Activated CD8-positive, alpha-beta memory T cell treated with anti-CD3 and anti-CD28 coated beads, Interleukin-2, amount 10 ng/mL, durations not matched to agents 7 days and 5 days (primary cell): ENCODE measurements around the gene S100A3. TPM values are rescaled to one million over a fixed set of nuclear protein-coding genes. Genes with fewer than 3 reads are reported as not detected.

Experiments
- ATAC-seq: fragments of 150-1000 bp; cut with Tn5 transposase; one replicate; pipeline ENCODE4 v1.10.0; 2021; ENCODE audit warnings: moderate library complexity
- CTCF ChIA-PET: fragments of 350-600 bp; sonication (Branson Sonifier 250); formaldehyde crosslinking; loops from one replicate; lab custom pipeline; 2021; ENCODE audit warnings: antibody characterized with exemption; lab: Charles Lee
- DNase-seq: peaks from one replicate; pipeline ENCODE4 v3.0.0-alpha.2; 2020
- H3K27ac Mint-ChIP-seq: one replicate; pipeline ENCODE4 v1.8.0; 2021; ENCODE audit warnings: mild to moderate bottlenecking, mixed read lengths
- H3K27me3 Mint-ChIP-seq: one replicate; pipeline ENCODE4 v1.8.0; 2021; ENCODE audit warnings: mixed read lengths
- H3K36me3 Mint-ChIP-seq: one replicate; pipeline ENCODE4 v1.8.0; 2021; ENCODE audit warnings: mild to moderate bottlenecking, mixed read lengths
- H3K4me1 Mint-ChIP-seq: one replicate; pipeline ENCODE4 v1.8.0; 2021; ENCODE audit warnings: mixed read lengths
- H3K4me3 Mint-ChIP-seq: one replicate; pipeline ENCODE4 v1.8.0; 2021; ENCODE audit warnings: mild to moderate bottlenecking, moderate library complexity, mixed read lengths
- H3K9me3 Mint-ChIP-seq: one replicate; pipeline ENCODE4 v1.8.0; 2022; ENCODE audit warnings: low read depth, mixed read lengths
- total RNA-seq, 2 experiments: library from RNA; stranded (reverse); gene quantifications; one replicate each; pipeline ENCODE4 v1.2.3, GENCODE V29; 2021

S100A3 gene
- total RNA-seq, 2 experiments from 2014 or later, result not detected

GRCh38 chr1:153506831-153507413, 42.1 kb downstream of the S100A3 start:
- H3K4me1 Mint-ChIP-seq, result peaks cover 14% of the 10 kb centered on the region
- H3K36me3 Mint-ChIP-seq, result no peaks in the 10 kb centered on the region
- H3K4me3 Mint-ChIP-seq, result no peak overlapping the region
- CTCF ChIA-PET, result interaction anchor here (8.8 kb wide), 1 partner anchor 64 kb away, joined by 167 read pairs; no protein-coding TSS in a partner anchor
- no peak overlapping the region for H3K27ac Mint-ChIP-seq
- H3K27me3 Mint-ChIP-seq, result peaks cover 2% of the 10 kb centered on the region
- H3K9me3 Mint-ChIP-seq, result no peaks in the 10 kb centered on the region
- DNase-seq, result no peak
- no peak for ATAC-seq

DNA sequence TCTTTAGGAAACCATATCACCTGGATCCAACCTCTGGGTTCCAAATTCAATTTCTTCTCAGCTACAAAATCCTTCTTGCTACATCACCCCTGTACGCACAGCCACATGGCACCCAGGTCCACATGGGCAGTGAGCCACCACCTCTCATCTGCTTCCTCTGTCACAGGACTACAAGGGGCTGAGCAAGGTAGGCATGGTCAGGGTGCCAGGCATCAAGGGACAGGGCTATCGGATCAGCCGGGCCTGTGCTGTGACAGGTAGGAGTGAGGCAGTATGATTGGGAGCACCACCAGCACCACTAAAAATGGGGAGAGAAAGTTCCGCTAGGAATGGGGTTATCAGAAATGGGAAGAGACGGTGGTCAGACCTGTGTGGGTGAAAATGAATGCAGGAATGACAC, 42.7 kb downstream of the S100A3 start:
- no peak for ATAC-seq
- CTCF ChIA-PET, result interaction anchor here (8.8 kb wide), 1 partner anchor 64 kb away, joined by 167 read pairs; no protein-coding TSS in a partner anchor
- Mint-ChIP-seq H3K9me3 (no peaks in the 10 kb centered on the region), H3K4me1 (peaks cover 13% of the 10 kb centered on the region), H3K4me3 (no peak overlapping the region), H3K27me3 (peaks cover 5% of the 10 kb centered on the region), H3K36me3 (no peaks in the 10 kb centered on the region), H3K27ac (no peak overlapping the region)
- no peak for DNase-seq

- Mint-ChIP-seq H3K27ac (no peak overlapping the region), H3K9me3 (no peaks in the 10 kb centered on the region), H3K36me3 (no peaks in the 10 kb centered on the region), H3K4me3 (no peak overlapping the region), H3K27me3 (peaks cover 5% of the 10 kb centered on the region), H3K4me1 (peaks cover 5% of the 10 kb centered on the region)
- CTCF ChIA-PET, result no interaction called here
- DNase-seq, result peak; percentile 22
- no peak for ATAC-seq
Measured at GRCh38 chr1:153505576-153505975, 43.5 kb downstream of the S100A3 start.

- Mint-ChIP-seq H3K36me3 (no peaks in the 10 kb centered on the region), H3K4me3 (no peak overlapping the region), H3K27me3 (peaks cover 19% of the 10 kb centered on the region), H3K9me3 (no peaks in the 10 kb centered on the region), H3K27ac (no peak overlapping the region), H3K4me1 (no peaks in the 10 kb centered on the region)
- ATAC-seq (no peak), DNase-seq (no peak)
- CTCF ChIA-PET, result no interaction called here
Measured at GRCh38 chr1:153503766-153504165, 45.3 kb downstream of the S100A3 start.

- no peak for DNase-seq
- no peak overlapping the region for H3K27ac Mint-ChIP-seq
- no peak overlapping the region for H3K4me3 Mint-ChIP-seq
- H3K27me3 Mint-ChIP-seq, result peaks cover 34% of the 10 kb centered on the region
- no peak for ATAC-seq
- H3K36me3 Mint-ChIP-seq, result no peaks in the 10 kb centered on the region
- H3K9me3 Mint-ChIP-seq, result no peaks in the 10 kb centered on the region
- no peaks in the 10 kb centered on the region for H3K4me1 Mint-ChIP-seq
- CTCF ChIA-PET, result interaction anchor here (1.8 to 8.2 kb wide), 2 partner anchors 12 to 146 kb away, joined by 8 to 126 read pairs; no protein-coding TSS in a partner anchor
Measured at GRCh38 chr1:153498746-153499145, 50.3 kb downstream of the S100A3 start.

Other genes with a start within 250 kb of the S100A3 start
- gene PGLYRP3, start 236.3 kb downstream of the S100A3 start, total RNA-seq, result not detected
- gene PGLYRP4, start 200.4 kb downstream of the S100A3 start, total RNA-seq, result not detected
- gene S100A9, start 191.4 kb downstream of the S100A3 start, total RNA-seq, result not detected
- gene S100A12, start 173.6 kb downstream of the S100A3 start, total RNA-seq, result not detected
- gene S100A8, start 158.2 kb downstream of the S100A3 start, total RNA-seq, result not detected
- gene S100A7A, start 132.7 kb downstream of the S100A3 start, total RNA-seq, result not detected
- not detected for gene S100A7, start 88.6 kb downstream of the S100A3 start, total RNA-seq
- gene S100A6, start 13.3 kb downstream of the S100A3 start, total RNA-seq, result 100 to 1,000 TPM; 386 to 543 TPM
- gene S100A5, start 8.3 kb downstream of the S100A3 start, total RNA-seq, result 1 to 10 TPM; 1.6 to 3.0 TPM
- 100 to 1,000 TPM; 898 to 906 TPM for gene S100A4, start 3.5 kb downstream of the S100A3 start, total RNA-seq
- gene S100A2, start 16.6 kb upstream of the S100A3 start, total RNA-seq, result under 1 TPM; 0.50 to 0.96 TPM
- gene S100A16, start 63.9 kb upstream of the S100A3 start, total RNA-seq, result not detected
- gene S100A14, start 67.1 kb upstream of the S100A3 start, total RNA-seq, result not detected
- gene S100A13, start 78.2 kb upstream of the S100A3 start, total RNA-seq, result 1 to 10 TPM; 6.0 to 7.0 TPM
- not detected for gene S100A1, start 79.2 kb upstream of the S100A3 start, total RNA-seq
- 10 to 100 TPM; 83.8 to 89.1 TPM for gene CHTOP, start 84.8 kb upstream of the S100A3 start, total RNA-seq
- gene SNAPIN, start 109.4 kb upstream of the S100A3 start, total RNA-seq, result 10 to 100 TPM; 30.7 to 34.2 TPM
- gene ILF2, start 121.7 kb upstream of the S100A3 start, total RNA-seq, result 100 to 1,000 TPM; 193 to 260 TPM
- gene NPR1, start 129.4 kb upstream of the S100A3 start, total RNA-seq, result under 1 TPM in 1 of 2 experiments, not detected in 1; 0.05 TPM
- 10 to 100 TPM; 50.2 to 51.5 TPM for gene INTS3, start 178.8 kb upstream of the S100A3 start, total RNA-seq
- 10 to 100 TPM; 39.8 to 43.0 TPM for gene SLC27A3, start 226.1 kb upstream of the S100A3 start, total RNA-seq